Renal pelvis (tissue), 4 donors: Measurements from ENCODE around the gene SNX30. TPM values are rescaled to one million over a fixed set of nuclear protein-coding genes. Genes with fewer than 3 reads are reported as not detected.

Source experiments
- DNase-seq: peaks from one replicate; pipeline ENCODE4 v3.0.0-alpha.2; 2013
- polyA plus RNA-seq, 3 donors: library from polyadenylated mRNA; unstranded; fragments of 120-200 nt; gene quantifications; one replicate each; pipeline ENCODE4 v1.2.1, GENCODE V29; 2013; ENCODE audit not compliant: insufficient read length in 3 of 3

SNX30 gene
- polyA plus RNA-seq, 3 donors = 17.7 to 22.3 (median 22.2) TPM

DNA sequence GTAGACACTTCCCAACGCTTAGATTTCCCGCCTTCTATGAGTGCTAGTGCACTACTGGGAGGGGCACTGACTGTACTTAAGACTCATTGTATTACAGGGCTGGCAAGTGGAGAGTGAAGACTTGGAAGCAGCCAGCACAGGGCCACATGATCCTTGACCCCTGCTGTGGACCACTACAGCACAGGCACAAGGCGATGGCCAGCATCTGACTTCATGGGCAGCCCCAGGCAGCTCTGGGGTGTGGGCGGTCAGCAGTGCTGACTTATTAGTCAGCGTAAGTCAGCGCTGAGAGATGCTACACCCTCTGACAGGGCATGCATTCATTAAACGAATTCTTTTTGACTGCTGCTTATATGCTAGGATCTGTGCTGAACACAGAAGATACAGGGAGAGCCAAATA is 130.8 kb downstream of the SNX30 start:
- no peak for DNase-seq

DNA sequence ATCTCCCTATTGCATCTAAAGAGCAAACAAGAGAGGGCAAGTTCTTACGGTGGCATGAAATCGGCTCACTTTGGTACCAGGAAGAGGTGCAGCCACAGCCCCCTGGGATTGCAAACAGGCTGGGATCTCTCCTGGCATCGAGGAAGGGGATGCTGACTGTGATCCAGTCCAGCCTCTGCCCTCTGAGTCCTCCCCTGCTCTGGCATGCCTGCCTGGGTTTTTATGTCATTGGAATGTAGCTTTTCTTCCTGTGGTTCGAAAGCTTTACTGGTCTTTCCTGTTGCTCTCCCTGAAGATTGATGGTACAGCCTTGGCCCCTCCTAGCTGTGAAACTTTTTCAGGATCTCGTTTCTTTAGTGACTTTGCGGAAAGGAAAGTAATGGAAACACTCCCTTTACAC is 133.5 kb downstream of the SNX30 start:
- DNase-seq = peak; percentile 78

DNA sequence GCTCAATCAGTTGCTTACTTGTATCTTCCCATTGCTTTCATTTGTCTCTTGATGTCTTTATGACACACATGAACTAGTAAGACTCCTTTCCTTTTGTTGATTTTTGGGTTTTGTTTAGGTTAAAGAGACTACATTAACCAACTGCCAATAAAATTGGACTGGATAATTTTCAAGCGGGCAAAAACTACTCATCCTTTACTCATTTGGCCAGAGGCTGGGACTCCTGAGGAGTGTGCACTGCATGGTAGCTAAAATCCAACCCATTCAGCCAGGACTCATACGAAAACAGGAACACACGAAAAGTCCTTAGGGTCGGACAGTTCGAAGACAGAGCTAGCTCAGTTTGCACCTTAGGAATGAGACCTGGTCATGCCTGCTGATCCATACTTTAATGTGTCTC is 134.2 kb downstream of the SNX30 start:
- DNase-seq = no peak

DNA sequence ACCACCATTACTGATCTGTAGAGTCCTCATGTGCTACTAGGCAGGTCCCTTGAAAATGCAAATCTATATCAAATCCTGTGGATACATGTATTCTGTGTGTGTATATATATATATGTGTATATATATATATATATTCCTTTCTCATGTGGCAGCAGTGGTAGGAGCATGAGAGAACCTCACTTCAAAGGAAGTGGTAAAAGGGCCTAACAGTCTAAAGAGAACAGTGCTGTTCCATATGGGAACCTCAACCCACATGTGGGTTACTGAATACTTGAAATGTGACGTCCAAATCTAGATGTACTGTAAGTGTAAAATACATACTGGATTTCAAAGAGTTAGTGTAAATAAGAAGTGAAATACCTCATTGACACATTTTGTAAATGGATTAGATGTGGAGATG is 134.8 kb downstream of the SNX30 start:
- DNase-seq = no peak

DNA sequence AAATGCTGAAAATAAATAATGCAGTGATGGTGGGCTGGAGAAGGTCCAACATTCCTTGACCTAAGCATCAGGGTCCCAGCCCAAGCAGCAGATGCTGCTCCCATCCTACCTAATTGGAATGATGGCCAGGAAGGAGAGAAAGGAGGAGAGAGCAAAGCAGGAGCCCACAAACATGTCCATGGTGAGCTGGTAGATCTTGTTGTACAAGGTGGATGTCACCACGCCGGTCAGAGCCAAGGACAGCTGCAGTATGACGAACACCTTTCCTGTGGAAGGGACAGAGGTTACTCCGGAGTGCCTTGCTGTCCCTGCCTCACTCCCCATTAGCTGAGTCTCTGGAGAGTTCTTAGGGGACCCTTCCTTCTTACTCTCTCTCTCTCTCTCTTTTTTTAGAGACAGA is 135.8 kb downstream of the SNX30 start:
- no peak for DNase-seq

DNA sequence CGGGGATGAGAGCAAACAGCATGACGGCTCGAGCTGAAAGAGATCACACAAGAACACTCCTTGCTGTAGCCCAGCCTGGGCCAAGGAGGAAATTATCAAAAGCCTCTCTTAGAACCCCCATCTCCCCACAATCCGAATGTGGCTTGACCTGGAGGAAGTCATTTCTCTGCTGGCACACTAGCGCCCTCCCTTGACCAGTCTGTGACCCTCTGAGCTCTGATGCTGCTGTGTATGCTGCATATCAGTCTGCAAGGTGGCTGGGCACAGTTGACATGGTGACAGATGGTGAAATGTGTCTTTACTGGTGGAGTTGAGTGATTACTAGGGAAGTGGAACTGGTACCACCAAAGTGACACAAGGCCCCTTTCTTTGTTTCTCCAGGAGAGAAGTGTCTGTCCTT is 136.8 kb downstream of the SNX30 start:
- no peak for DNase-seq

DNA sequence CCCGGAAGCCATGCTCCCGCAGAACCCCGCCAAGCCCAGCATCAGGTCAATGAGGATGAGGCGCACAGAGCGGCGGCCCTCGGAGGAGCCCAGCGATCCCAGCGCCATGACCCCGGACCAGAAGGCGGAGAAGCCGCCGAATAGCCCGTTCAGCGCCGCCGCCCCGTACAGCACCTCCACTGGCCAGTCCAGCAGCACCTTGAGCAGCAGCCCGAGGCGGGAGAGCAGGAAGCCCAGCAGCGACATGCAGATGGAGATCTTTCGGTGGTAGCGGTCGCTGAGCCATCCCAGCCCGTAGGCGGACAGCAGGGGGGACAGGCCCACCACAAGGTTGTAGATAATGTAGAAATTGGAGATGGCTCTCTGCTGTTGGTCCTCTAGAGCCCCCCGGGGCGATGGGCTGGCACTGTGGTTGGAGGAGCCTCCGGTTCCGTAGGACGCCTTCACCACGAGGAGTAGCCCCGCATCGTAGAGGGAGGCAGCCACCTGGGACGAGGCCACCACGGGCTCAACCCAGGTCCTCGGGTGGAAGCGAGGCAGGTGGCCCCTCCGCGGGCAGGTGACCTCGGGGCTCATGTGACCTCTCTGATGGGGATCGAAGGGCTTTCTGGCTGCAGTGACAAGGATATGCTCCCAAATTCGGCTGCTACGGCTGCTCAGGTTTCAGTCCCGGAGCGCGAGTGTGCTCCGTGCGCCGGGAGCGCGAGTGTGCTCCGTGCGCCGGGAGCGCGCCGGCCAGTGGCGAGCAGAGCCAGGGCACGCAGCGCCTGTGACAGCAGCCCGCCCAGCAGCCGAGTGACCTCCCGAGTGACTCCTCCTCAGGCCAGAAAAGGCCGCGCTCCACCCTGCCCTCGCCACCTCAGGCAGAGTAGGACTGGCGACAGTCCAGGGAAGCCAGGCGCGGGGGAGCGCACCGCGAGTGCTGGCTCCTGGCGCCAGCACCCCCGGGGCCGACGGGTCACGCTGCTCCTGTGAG is 139.8 kb downstream of the SNX30 start, which contains the start of gene SLC46A2:
SLC46A2 (minus strand) TSS at position 771 of the 976 bp plus-strand sequence; CDS start at position 576, 195 bp downstream.
- DNase-seq = peak; percentile 21

DNA sequence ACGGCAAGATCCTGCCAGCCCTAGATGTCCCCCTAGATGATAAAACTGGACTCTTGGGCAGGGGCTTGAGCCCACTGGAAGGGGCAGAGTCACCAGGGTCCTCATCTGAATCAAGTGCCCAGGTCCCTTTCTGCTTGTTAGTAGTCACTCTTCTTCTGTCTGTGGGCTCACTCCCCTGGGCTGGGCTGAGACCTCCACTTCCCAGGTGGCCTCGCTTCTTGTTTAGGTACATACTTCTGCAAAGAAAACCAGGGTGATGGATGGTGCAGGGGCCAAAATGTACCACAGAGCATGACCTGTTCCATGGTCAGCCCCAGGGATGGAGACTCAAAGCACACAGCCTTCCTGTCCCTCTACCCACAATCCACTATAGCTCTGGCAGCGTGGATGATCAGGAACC is 141.0 kb downstream of the SNX30 start:
- no peak for DNase-seq

DNA sequence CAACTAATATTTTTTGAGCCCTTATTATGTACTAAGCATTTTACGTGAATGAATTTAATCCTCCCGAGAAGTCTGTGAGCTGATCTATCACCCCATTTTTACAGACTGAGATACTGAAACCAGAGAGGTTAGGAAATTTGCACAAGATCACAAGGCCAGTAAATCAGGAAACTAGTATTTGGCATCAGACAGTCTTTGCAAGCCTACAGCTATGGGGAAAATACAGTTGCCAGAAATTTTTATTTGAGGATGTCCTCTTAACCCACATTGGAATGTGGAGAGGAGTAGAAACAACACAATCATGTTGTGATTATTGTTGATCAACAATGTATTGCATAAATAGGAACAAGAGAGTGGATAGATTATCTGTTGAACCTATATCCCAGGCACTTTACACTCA is 142.4 kb downstream of the SNX30 start:
- DNase-seq = no peak

DNA sequence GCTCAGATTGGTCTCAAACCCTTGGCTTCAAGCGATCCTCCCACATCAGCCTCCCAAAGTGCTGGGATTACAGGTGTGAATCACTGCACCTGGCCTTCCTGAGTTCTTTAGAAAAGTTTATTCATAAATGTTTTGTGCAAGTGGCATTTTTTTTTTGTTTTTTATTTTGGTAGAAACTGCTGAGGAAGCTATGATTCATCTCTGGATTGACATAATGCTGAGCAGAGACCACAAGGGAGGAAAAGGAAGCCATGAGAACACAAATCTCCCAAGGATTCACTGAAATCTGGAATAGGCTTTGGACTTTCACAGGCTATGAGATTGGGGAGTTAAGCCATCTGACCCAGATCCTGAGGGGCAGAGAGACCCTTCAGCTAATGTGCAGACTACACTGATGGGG is 143.5 kb downstream of the SNX30 start:
- DNase-seq = no peak

DNA sequence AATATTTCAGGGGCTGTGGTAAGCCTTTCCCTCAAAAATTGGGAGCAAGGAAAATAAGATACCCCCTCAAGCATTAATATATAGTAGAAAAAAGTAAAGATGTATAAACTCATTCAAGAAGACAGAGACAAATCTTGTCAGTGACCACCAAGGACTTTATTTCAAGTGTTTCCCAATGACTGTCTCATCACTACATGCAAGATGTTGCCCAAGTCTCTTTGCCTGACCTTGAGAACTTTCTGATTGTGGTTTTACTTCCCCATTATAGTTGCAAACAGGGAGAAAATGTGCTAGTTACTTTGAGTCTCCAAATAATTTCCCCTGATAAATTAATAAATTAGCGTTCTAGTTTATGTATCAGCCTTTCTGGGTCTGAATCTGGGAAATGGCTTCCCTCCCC is 144.1 kb downstream of the SNX30 start:
- no peak for DNase-seq

DNA sequence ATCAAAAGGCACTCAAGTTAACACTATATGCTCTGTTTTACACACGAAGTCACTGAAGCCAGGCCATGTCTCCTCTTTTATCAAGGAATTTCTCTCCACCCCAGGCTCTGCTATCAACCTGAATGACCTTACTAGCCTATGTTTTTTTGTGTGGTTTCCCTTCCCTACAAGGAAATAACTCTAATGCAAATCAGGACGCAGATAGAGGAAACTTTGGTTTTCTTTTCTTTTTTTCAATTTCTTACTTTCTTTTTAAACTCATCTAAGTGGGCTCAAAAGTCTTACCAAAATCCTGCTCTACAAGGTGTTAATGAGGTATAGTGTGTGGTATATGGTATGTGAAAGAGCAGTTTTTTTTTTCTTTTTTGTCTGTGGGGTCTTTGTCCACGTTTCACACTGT is 145.6 kb downstream of the SNX30 start:
- DNase-seq = no peak

DNA sequence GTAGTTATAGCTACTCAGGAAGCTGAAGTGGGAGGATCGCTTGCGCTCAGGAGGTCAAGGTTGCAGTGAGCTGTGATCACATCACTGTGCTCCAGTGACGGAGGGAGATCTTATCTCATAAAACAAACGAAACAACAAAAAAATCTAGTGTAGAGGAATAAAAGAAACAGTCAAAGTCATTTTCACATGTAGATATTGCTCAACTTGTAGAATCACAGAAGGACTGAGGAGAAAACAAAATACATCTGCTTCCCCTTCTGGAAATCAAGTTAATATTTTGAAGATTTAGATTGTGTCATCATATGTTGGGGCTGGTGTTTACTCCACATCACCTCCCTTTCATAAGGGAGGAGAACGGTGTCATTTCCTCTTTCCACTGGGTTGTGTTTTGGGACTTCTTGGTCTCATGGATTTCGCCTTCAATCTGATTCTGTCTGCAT is 148.3 kb downstream of the SNX30 start:
- DNase-seq = no peak

DNA sequence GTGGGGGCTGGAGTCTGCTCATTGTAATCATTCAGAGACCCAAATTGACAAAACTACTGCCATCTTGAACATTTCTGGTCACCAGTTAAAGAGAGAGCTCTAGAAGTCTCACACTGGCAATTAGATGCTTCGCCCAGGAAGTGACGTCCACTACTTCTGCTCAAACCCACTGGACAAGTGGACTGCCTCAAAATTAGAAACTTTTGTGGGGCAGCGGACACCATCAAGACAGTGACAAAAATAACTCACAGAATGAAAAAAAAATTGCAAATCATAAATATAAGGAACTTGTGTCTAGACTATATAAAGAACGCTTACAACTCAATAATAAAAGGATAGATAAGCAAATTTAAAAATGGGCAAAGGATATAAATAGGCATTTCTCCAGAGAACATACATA is 149.9 kb downstream of the SNX30 start:
- DNase-seq = no peak

DNA sequence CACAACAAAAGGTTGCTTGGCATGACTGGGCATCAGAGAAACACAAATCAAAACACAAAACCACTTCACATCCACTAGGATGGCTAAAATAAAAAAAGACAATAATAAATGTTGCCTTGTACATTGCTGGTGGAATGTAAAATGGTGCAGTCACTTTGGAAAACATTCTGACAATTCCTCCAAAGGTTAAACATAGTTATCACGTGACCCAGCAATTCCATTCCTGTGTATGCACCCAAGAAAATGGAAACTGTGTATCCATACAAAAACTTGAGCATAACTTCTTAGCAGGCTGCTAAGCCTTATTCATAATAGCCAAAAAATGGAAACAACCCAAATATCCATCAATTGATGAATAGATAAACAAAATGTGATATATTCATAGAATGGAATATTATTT is 150.3 kb downstream of the SNX30 start:
- DNase-seq = no peak

DNA sequence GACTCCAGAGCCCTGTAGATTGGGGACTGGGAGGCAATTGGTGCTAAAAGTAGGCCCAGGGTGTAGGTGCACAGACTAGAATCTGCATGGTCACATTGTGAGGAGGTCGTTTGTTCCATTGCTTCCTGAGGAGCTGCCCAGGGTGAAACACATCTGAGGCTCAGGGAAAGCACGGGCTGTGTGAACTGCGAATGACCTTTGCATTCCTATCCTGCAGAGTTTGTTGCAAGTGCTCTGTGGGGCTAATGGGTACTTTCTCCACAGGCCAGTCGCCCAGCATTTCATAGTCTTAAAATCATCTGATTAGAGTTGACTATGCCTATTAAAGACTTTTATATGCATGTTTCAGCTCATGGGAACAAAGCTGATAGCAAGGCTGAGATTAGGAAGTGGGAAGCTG is 154.5 kb downstream of the SNX30 start:
- DNase-seq = no peak

DNA sequence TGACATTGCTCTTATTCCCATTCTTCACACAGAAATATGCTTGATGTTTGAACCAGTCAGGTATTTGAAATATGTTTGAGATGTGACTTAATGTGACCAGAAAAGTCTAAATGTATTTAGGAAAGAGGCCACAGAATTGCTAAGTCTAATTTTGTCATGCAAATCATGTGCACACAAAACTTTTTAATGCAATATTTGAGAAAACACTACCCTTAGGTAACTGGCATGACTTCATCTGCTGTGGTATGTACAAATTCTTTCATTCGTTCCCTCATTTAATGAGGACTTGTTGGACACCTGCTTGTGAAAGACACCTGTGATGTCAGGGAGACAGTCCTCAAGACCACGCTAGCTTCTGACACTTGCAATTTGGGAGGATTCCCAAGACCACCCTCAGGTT is 161.2 kb downstream of the SNX30 start:
- DNase-seq = no peak

DNA sequence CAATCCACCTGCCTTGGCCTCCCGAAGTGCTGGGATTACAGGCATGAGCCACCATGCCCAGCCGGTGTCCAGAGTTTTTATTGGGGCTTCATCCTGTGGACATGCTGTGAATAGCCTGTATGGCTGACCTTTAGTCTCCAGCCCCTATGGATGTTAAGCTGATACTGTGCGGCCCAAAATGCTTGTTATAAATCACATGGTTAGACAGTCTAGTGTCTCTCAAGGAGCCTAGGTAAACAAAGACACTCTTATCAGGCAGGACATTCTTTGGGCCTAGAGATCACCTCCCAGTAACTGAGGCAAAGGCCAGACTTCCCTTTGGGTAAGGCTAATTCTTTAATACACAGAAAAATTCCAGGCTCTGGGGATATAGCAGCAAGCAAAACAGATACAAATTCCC is 162.1 kb downstream of the SNX30 start:
- no peak for DNase-seq

DNA sequence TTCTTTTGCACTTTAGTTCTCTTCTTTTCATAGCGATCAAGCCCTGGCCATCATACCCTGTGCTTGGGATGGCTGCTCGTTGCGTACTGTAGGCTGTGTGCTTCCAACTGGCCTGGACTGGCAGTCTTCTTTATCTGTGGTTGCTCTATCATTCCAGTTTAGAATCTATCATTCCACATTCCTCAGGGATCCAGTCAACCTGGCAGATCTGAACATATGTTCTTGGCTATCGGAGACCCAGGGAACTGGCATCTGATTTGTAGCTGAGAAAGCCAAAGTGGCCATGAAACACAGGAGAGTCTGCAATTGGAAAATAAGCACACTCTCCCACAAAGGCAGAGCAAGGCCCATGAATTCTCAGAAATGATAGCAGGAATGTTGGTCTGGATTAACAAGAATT is 162.8 kb downstream of the SNX30 start:
- no peak for DNase-seq

DNA sequence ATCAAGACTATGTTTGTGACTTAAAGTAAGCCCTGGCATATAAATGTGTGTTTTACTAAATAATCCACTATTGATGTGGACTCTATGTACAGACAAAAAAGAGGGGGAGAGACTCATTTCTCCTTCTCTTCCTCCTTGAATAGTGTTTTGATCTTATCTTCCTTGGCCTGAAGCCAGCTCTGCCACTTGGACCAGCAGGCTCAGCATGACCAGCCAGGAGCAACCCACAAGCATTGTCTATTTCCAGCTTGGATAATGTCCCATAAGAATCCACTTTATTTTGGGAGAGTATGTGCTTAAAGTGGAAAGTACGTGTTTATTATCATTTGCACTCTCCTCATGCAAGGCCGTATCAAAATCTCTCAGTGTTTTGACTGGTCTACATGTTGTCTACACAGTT is 164.0 kb downstream of the SNX30 start:
- DNase-seq = no peak

DNA sequence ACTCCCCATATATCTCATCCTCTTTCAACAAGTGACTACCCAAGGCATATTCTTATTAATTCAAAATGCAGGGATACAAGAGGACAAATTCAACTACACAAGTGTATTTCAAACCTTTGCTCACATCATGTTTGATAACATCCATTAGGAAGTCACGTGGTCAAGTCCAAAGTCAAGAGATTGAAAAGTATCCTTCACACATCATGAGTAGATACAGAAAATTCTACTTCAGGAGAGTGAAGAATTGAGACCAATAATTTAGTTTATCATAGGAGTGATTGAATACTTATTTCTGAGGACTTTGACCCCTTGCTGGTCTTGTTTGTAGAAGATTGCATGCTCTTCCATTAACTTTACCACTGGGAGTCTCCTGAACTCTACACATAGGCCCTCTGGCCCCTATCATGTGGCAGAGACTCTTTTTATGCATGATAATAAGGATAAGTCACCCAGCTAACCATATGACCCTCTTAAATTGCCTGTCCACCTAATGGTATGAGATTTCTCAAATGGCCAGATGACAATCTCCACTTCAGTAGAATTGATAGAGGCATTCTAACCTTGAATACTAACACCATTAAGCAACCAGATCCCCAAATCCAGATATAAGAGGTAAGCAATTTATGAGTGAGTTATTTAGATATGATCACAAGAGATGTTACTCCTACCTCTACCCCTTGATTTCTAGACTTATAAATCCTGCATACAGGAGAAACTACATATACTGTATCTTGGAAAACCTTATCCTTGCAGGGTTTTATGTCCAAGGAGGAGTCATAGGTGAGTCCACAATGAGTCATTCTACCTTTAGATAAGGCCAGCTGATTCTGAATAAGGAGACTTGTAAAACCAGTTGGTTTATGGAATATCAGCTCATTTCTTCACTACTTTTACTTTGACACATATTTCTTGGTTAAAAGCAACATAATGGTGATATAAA is 166.8 kb downstream of the SNX30 start:
- DNase-seq = no peak

DNA sequence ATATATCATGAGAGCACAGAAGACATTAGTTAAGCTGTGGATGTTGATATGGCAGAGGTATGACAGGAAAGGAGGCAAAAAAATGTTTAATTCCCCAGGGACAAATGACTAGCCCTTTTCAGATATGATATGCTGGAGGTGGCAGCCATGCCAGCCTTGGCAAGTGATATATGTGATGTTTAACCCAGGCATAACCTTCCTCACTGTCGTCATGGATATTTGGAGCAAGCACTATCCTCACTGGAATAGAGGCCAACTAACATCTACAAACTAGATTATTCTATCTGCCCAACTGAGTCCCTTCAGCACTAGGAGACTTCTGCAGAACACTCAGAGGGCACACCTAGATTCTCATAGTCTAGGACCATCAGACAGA is 167.4 kb downstream of the SNX30 start:
- no peak for DNase-seq

DNA sequence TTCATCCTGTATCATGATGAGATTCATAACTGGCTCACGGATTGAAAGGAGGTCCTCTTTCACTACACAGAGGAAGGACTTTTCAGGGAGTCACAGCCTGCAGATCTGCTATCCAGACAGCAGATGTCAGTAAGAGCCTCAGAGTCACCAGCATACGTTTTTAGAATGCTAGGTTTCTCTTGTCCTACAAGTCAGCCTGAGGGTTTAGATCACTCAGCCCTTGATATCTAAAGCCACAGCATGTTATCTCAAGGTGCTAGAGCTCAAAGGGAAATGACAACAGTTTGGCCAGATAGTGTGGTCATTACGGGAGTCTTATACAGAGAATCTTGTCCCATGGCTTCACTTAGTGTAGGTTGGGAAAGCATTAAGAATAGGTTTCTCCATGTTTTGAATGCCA is 171.0 kb downstream of the SNX30 start:
- DNase-seq = peak; percentile 19
